HCT116 (cell line): ENCODE data around the gene WNT5B. TPM values are rescaled to one million over a fixed set of nuclear protein-coding genes. Genes with fewer than 3 reads are reported as not detected.

Source experiments
- ATAC-seq: fragments of 200-7000 bp; cut with Tn5 transposase; 2 replicates; pipeline ENCODE4 v1.9.1; 2020; ENCODE audit warnings: mild to moderate bottlenecking, moderate library complexity
- BruUV-seq: library from RNA; stranded (reverse); fragments of 400-500 nt; replicated peaks from 2 replicates; lab custom pipeline; 2021; lab: Mats Ljungman, UMichigan
- CTCF ChIA-PET: fragments of 300-600 bp; sonication (Branson Sonifier 250); formaldehyde crosslinking; loops from one replicate; lab custom pipeline; 2021; ENCODE audit warnings: antibody characterized with exemption; lab: Charles Lee
- POLR2A ChIA-PET: fragments of 300-600, 350-600 bp; sonication (Branson Sonifier 250); formaldehyde crosslinking; loops from one replicate; lab custom pipeline; 2021; ENCODE audit warnings: antibody characterized with exemption; lab: Charles Lee
- RAD21 ChIA-PET, 2 experiments: fragments of 300-600 bp; sonication (Branson Sonifier 250); formaldehyde crosslinking; loops; one replicate each; lab custom pipeline; 2023; ENCODE audit warnings: low total read pairs in 2 of 2; ENCODE audit not compliant: uncharacterized antibody in 2 of 2, unreplicated experiment in 2 of 2, low non-redundant PET in 1 of 2; lab: Charles Lee
- DNase-seq: peaks from one replicate; pipeline ENCODE4 v3.0.0-alpha.2; 2010; ENCODE audit warnings: low read depth, low spot score
- H2AFZ ChIP-seq: fragments of 200-600 bp; shearing (Covaris generic), sonication (generic); 2 replicates; pipeline ENCODE4 v1.6.1; 2017; ENCODE audit warnings: low read depth, mixed run types, mixed read lengths, antibody characterized with exemption, low read length; ENCODE audit not compliant: poor library complexity, severe bottlenecking
- H3K27ac ChIP-seq: 2 replicates; pipeline ENCODE4 v1.5.1; 2012; ENCODE audit warnings: low read depth, low read length
- H3K27me3 ChIP-seq: fragments of 200-600 bp; sonication (generic); 2 replicates; pipeline ENCODE4 v1.6.1; 2016; ENCODE audit warnings: mixed run types, low read length, mixed read lengths; ENCODE audit not compliant: insufficient read depth
- H3K36me3 ChIP-seq, 2 experiments: fragments of 200-500 bp in 1 of 2; fragments of 200-600 bp in 1 of 2; sonication (Bioruptor generic) in 1 of 2; sonication (generic) in 1 of 2; 2 replicates each; pipeline versions ENCODE4 v1.5.1 to v1.6.1; 2014 to 2016; ENCODE audit warnings: low read length in 2 of 2, inconsistent platforms in 1 of 2, mixed read lengths in 1 of 2, mixed run types in 1 of 2; ENCODE audit not compliant: insufficient read depth in 2 of 2, control insufficient read depth in 1 of 2
- H3K4me1 ChIP-seq, 2 experiments: fragments of 200-600 bp in 1 of 2; sonication (generic) in 1 of 2; 2 replicates each; pipeline versions ENCODE4 v1.5.1 to v1.6.1; 2012 to 2017; ENCODE audit warnings: low read length in 2 of 2, inconsistent platforms in 1 of 2, mild to moderate bottlenecking in 1 of 2, mixed read lengths in 1 of 2, mixed run types in 1 of 2, moderate library complexity in 1 of 2; ENCODE audit not compliant: insufficient read depth in 2 of 2, control insufficient read depth in 1 of 2
- H3K4me2 ChIP-seq: fragments of 200-600 bp; sonication (generic); 2 replicates; pipeline ENCODE4 v1.6.1; 2017; ENCODE audit warnings: mixed run types, low read length, mixed read lengths
- H3K4me3 ChIP-seq, 2 experiments: fragments of 200-600 bp in 1 of 2; sonication (generic) in 1 of 2; replicated peaks in 1 of 2; 2 replicates each; pipeline ENCODE4 v1.5.1; 2011 to 2016; ENCODE audit warnings: low read length in 2 of 2, control low read depth in 1 of 2, low read depth in 1 of 2, mild to moderate bottlenecking in 1 of 2, mixed read lengths in 1 of 2, mixed run types in 1 of 2
- H3K79me2 ChIP-seq: fragments of 200-600 bp; sonication (generic); 2 replicates; pipeline ENCODE4 v1.6.1; 2017; ENCODE audit warnings: mild to moderate bottlenecking, mixed run types, low read length, moderate library complexity, mixed read lengths; ENCODE audit not compliant: insufficient read depth
- H3K9ac ChIP-seq: fragments of 200-600 bp; sonication (generic); 2 replicates; pipeline ENCODE4 v1.6.1; 2016; ENCODE audit warnings: low read length, mixed read lengths
- H3K9me2 ChIP-seq: fragments of 200-600 bp; sonication (generic), shearing (Covaris generic); 2 replicates; pipeline ENCODE4 v1.6.1; 2017; ENCODE audit warnings: mixed run types, mild to moderate bottlenecking, moderate library complexity; ENCODE audit not compliant: insufficient read depth
- H3K9me3 ChIP-seq, 2 experiments: fragments of 200-500 bp in 1 of 2; fragments of 200-600 bp in 1 of 2; sonication (Bioruptor generic) in 1 of 2; sonication (generic) in 1 of 2; 2 replicates each; pipeline ENCODE4 v1.6.1; 2014 to 2017; ENCODE audit warnings: low read length in 2 of 2, mixed read lengths in 2 of 2, inconsistent platforms in 1 of 2, low read depth in 1 of 2, mild to moderate bottlenecking in 1 of 2, mixed run types in 1 of 2, moderate library complexity in 1 of 2; ENCODE audit not compliant: control insufficient read depth in 1 of 2, insufficient read depth in 1 of 2
- H4K20me1 ChIP-seq: fragments of 200-600 bp; sonication (generic), shearing (Covaris generic); 2 replicates; pipeline ENCODE4 v1.6.1; 2017; ENCODE audit warnings: mixed run types, mild to moderate bottlenecking, moderate library complexity; ENCODE audit not compliant: insufficient read depth
- CEBPB ChIP-seq: IDR thresholded peaks from 2 replicates; pipeline ENCODE4 v1.6.1; 2012; ENCODE audit warnings: low read depth
- EZH2phosphoT487 ChIP-seq: fragments of 200-600 bp; IDR thresholded peaks from 2 replicates; pipeline ENCODE4 v1.6.1; 2018; ENCODE audit warnings: antibody characterized with exemption, borderline replicate concordance
- JUND ChIP-seq: IDR thresholded peaks from 2 replicates; pipeline ENCODE4 v1.6.1; 2012
- POLR2AphosphoS5 ChIP-seq: IDR thresholded peaks from 2 replicates; pipeline ENCODE4 v1.6.1; 2011; ENCODE audit warnings: mild to moderate bottlenecking, low read depth, low read length, moderate library complexity
- SIN3A ChIP-seq: IDR thresholded peaks from 2 replicates; pipeline ENCODE4 v1.6.1; 2012; ENCODE audit warnings: low read depth
- SRF ChIP-seq: IDR thresholded peaks from 2 replicates; pipeline ENCODE4 v1.6.1; 2012; ENCODE audit warnings: low read depth
- TCF7L2 ChIP-seq: IDR thresholded peaks from 2 replicates; pipeline ENCODE4 v1.7.0; 2011; ENCODE audit warnings: borderline replicate concordance, inconsistent platforms; ENCODE audit not compliant: insufficient read depth, insufficient read length; ENCODE audit errors: extremely low read depth
- YY1 ChIP-seq: IDR thresholded peaks from 2 replicates; pipeline ENCODE4 v1.6.1; 2011; ENCODE audit warnings: low read length, low read depth, moderate library complexity, mild to moderate bottlenecking; ENCODE audit not compliant: insufficient replicate concordance; ENCODE audit errors: extremely low read depth
- ZFX ChIP-seq: fragments of 450-650 bp; IDR thresholded peaks from 2 replicates; pipeline ENCODE4 v1.6.1; 2017
- ZNF274 ChIP-seq: fragments of 200-500 bp; sonication (Bioruptor generic); IDR thresholded peaks from 2 replicates; pipeline ENCODE4 v1.6.1; 2014; ENCODE audit warnings: mild to moderate bottlenecking, low read depth, low read length, inconsistent platforms
- intact Hi-C: fragments of 100-400 bp; cut with micrococcal nuclease; formaldehyde crosslinking; loops from 2 replicates; pipeline ENCODE4 v1.10.0; 2022
- total RNA-seq: library from RNA; stranded (reverse); gene quantifications from one replicate; pipeline ENCODE4 v1.2.1, GENCODE V29; 2021; ENCODE audit not compliant: unreplicated experiment
- TF ChIP-seq, protein P1 (sequence below): IDR thresholded peaks from 2 replicates; pipeline ENCODE4 v1.6.1; 2012
- TF ChIP-seq, protein P2 (sequence below): IDR thresholded peaks from 2 replicates; pipeline ENCODE4 v1.6.1; 2011; ENCODE audit warnings: mild to moderate bottlenecking, low read length, moderate library complexity; ENCODE audit not compliant: insufficient replicate concordance; ENCODE audit errors: extremely low read depth

WNT5B gene
- total RNA-seq, 1 experiment from 2014 or later = 0.52 TPM

DNA sequence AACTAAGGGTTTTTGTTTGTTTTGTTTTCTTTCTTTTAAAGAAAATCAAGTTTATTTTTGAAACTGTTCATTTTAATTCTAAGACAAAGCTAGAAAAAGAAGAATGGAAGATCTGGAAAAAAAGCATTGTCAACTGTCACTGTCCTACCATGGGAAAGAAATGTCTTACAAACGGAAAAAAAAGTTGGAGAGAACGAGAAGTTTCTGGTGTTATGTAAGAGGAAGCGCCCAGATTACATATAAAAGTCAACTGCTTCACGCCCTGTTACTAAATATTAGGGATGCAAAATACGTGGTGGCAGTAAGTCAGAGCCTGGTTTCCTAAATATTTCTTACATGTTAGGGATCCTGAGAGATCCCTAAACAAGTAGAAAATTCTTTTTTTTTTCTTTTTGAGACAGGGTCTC lies 20.3 kb upstream of the WNT5B start:
- Histone ChIP-seq H3K9me2 (no peaks in the 10 kb centered on the region), H4K20me1 (no peaks in the 10 kb centered on the region), H3K36me3 (no peaks in the 10 kb centered on the region), H3K27ac (no peak overlapping the region), H3K4me2 (no peak overlapping the region), H3K9ac (no peak overlapping the region), H3K9me3 (no peaks in the 10 kb centered on the region), H2AFZ (no peak overlapping the region), H3K4me3 (no peak overlapping the region), H3K4me1 (peaks cover 8 to 22% of the 10 kb centered on the region in 2 experiments), H3K27me3 (no peaks in the 10 kb centered on the region), H3K79me2 (no peaks in the 10 kb centered on the region)
- CTCF ChIA-PET = no interaction called here
- ATAC-seq (no peak), DNase-seq (no peak)
- intact Hi-C loops = no loop called here
- TF ChIP-seq SIN3A (no peak), JUND (no peak), YY1 (no peak), SRF (no peak), ZNF274 (no peak), CEBPB (no peak), EZH2phosphoT487 (no peak), POLR2AphosphoS5 (no peak), TCF7L2 (no peak), ZFX (no peak)
- TF ChIP-seq, protein P1, sequence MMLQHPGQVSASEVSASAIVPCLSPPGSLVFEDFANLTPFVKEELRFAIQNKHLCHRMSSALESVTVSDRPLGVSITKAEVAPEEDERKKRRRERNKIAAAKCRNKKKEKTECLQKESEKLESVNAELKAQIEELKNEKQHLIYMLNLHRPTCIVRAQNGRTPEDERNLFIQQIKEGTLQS = no peak
- TF ChIP-seq, protein P2, sequence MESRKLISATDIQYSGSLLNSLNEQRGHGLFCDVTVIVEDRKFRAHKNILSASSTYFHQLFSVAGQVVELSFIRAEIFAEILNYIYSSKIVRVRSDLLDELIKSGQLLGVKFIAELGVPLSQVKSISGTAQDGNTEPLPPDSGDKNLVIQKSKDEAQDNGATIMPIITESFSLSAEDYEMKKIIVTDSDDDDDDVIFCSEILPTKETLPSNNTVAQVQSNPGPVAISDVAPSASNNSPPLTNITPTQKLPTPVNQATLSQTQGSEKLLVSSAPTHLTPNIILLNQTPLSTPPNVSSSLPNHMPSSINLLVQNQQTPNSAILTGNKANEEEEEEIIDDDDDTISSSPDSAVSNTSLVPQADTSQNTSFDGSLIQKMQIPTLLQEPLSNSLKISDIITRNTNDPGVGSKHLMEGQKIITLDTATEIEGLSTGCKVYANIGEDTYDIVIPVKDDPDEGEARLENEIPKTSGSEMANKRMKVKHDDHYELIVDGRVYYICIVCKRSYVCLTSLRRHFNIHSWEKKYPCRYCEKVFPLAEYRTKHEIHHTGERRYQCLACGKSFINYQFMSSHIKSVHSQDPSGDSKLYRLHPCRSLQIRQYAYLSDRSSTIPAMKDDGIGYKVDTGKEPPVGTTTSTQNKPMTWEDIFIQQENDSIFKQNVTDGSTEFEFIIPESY = no peak
- POLR2A ChIA-PET = no interaction called here
- no TSS peak for BruUV-seq
- RAD21 ChIA-PET = no interaction called here
